SK-N-SH (cell line): Measurements from ENCODE around the gene BDKRB2. TPM values are rescaled to one million over a fixed set of nuclear protein-coding genes. Genes with fewer than 3 reads are reported as not detected.

Experiments
- CTCF ChIA-PET: fragments of 300-600, 350-600 bp; formaldehyde crosslinking; extraction: SDS; loops from one replicate; lab custom pipeline; 2021; lab: Yijun Ruan, JAX
- POLR2A ChIA-PET: fragments of 350-600 bp; sonication (Branson Sonifier 250); formaldehyde crosslinking; extraction: SDS; loops from one replicate; lab custom pipeline; 2020; ENCODE audit warnings: antibody characterized with exemption, inconsistent platforms; lab: Yijun Ruan, JAX
- DNase-seq: peaks from one replicate; pipeline ENCODE4 v3.0.0; 2012
- H2AFZ ChIP-seq: fragments of 200-600 bp; sonication (generic); 2 replicates; pipeline ENCODE4 v1.8.1; 2016; ENCODE audit warnings: antibody characterized with exemption, mild to moderate bottlenecking, low read depth
- H3F3A ChIP-seq: fragments of 200-600 bp; sonication (generic); replicated peaks from 2 replicates; pipeline ENCODE3; 2016; ENCODE audit warnings: antibody characterized with exemption, mild to moderate bottlenecking; ENCODE audit not compliant: insufficient read depth
- H3K27ac ChIP-seq, 2 experiments: fragments of 200-500 bp in 1 of 2; fragments of 200-600 bp in 1 of 2; sonication (Bioruptor generic) in 1 of 2; sonication (generic), shearing (Covaris generic) in 1 of 2; 2 replicates each; pipeline versions ENCODE4 v1.5.1 to v1.6.1; 2014 to 2016; ENCODE audit warnings: low read depth in 2 of 2, inconsistent platforms in 1 of 2, low read length in 1 of 2, mild to moderate bottlenecking in 1 of 2, mixed read lengths in 1 of 2
- H3K27me3 ChIP-seq: fragments of 200-600 bp; sonication (generic), shearing (Covaris generic); 2 replicates; pipeline ENCODE4 v1.6.1; 2016; ENCODE audit warnings: mixed run types; ENCODE audit not compliant: insufficient read depth
- H3K36me3 ChIP-seq, 2 experiments: fragments of 200-500 bp in 1 of 2; fragments of 200-600 bp in 1 of 2; sonication (Bioruptor generic) in 1 of 2; sonication (generic) in 1 of 2; replicated peaks in 1 of 2; 2 replicates each; pipeline versions ENCODE3 to v1.5.1; 2014 to 2016; ENCODE audit warnings: low read length in 1 of 2, mild to moderate bottlenecking in 1 of 2; ENCODE audit not compliant: insufficient read depth in 2 of 2, control insufficient read depth in 1 of 2
- H3K4me1 ChIP-seq, 2 experiments: fragments of 200-500 bp in 1 of 2; fragments of 200-600 bp in 1 of 2; sonication (Bioruptor generic) in 1 of 2; sonication (generic), shearing (Covaris generic) in 1 of 2; 2 replicates each; pipeline versions ENCODE4 v1.5.1 to v1.6.1; 2014 to 2016; ENCODE audit warnings: low read depth in 1 of 2, low read length in 1 of 2, mixed run types in 1 of 2; ENCODE audit not compliant: insufficient read depth in 2 of 2, control insufficient read depth in 1 of 2
- H3K4me2 ChIP-seq: fragments of 200-600 bp; sonication (generic), shearing (Covaris generic); 2 replicates; pipeline ENCODE4 v1.6.1; 2017; ENCODE audit warnings: mixed run types
- H3K4me3 ChIP-seq, 2 experiments: fragments of 200-500 bp in 1 of 2; fragments of 200-600 bp in 1 of 2; sonication (Bioruptor generic) in 1 of 2; sonication (generic), shearing (Covaris generic) in 1 of 2; 2 replicates each; pipeline versions ENCODE4 v1.5.1 to v1.8.1; 2014 to 2016; ENCODE audit warnings: low read depth in 2 of 2, inconsistent platforms in 1 of 2, low read length in 1 of 2, mild to moderate bottlenecking in 1 of 2, mixed read lengths in 1 of 2, moderate library complexity in 1 of 2
- H3K79me2 ChIP-seq: fragments of 200-600 bp; sonication (generic); 2 replicates; pipeline ENCODE4 v1.8.1; 2017; ENCODE audit warnings: mild to moderate bottlenecking; ENCODE audit not compliant: insufficient read depth
- H3K9ac ChIP-seq: fragments of 200-600 bp; sonication (generic); 2 replicates; pipeline ENCODE4 v1.6.1; 2017; ENCODE audit warnings: mixed run types
- H3K9me2 ChIP-seq: fragments of 200-600 bp; sonication (generic); 2 replicates; pipeline ENCODE4 v1.6.1; 2017; ENCODE audit warnings: mixed run types
- H3K9me3 ChIP-seq: fragments of 200-600 bp; sonication (generic); 2 replicates; pipeline ENCODE4 v1.6.1; 2017; ENCODE audit warnings: mixed run types, mild to moderate bottlenecking, moderate library complexity
- H4K20me1 ChIP-seq: fragments of 200-600 bp; sonication (generic); 2 replicates; pipeline ENCODE4 v1.6.1; 2017; ENCODE audit warnings: mild to moderate bottlenecking, mixed run types; ENCODE audit not compliant: insufficient read depth
- CHD2 ChIP-seq: fragments of 150-350 bp; IDR thresholded peaks from 2 replicates; pipeline ENCODE4 v1.6.1; 2018; ENCODE audit warnings: low read length; ENCODE audit not compliant: partially characterized antibody
- CTCF ChIP-seq: fragments of 200-600 bp; sonication (generic); IDR thresholded peaks from 2 replicates; pipeline ENCODE4 v1.6.1; 2017; ENCODE audit warnings: antibody characterized with exemption, mild to moderate bottlenecking, moderate library complexity
- ELF1 ChIP-seq: IDR thresholded peaks from 2 replicates; pipeline ENCODE4 v1.4.0; 2012
- EP300 ChIP-seq, 2 experiments: IDR thresholded peaks; 2 replicates each; pipeline versions ENCODE4 v1.4.0 to v1.6.1; 2012; ENCODE audit warnings: borderline replicate concordance in 1 of 2, low read depth in 1 of 2, low read length in 1 of 2
- FOXJ3 ChIP-seq: sonication (generic); formaldehyde crosslinking; IDR thresholded peaks from 2 replicates; pipeline ENCODE4 v1.5.1; 2020; ENCODE audit warnings: mild to moderate bottlenecking, missing genetic modification reagents
- FOXM1 ChIP-seq: IDR thresholded peaks from 2 replicates; pipeline ENCODE4 v1.4.0; 2012; ENCODE audit warnings: low read depth, mild to moderate bottlenecking
- GABPA ChIP-seq: IDR thresholded peaks from 2 replicates; pipeline ENCODE4 v1.4.0; 2012; ENCODE audit warnings: low read depth, mild to moderate bottlenecking
- GATA2 ChIP-seq: sonication (generic); formaldehyde crosslinking; IDR thresholded peaks from 2 replicates; pipeline ENCODE4 v1.5.0; 2020; ENCODE audit warnings: mild to moderate bottlenecking, missing genetic modification reagents
- MAX ChIP-seq: IDR thresholded peaks from 2 replicates; pipeline ENCODE4 v1.4.0; 2012; ENCODE audit warnings: low read depth
- MEF2A ChIP-seq: IDR thresholded peaks from 2 replicates; pipeline ENCODE4 v1.4.0; 2012; ENCODE audit warnings: low read depth, borderline replicate concordance
- NRF1 ChIP-seq: IDR thresholded peaks from 2 replicates; pipeline ENCODE4 v1.6.1; 2012; ENCODE audit warnings: low read depth, mild to moderate bottlenecking, low read length
- PBX3 ChIP-seq: IDR thresholded peaks from 2 replicates; pipeline ENCODE4; 2012
- POLR2AphosphoS5 ChIP-seq: IDR thresholded peaks from 2 replicates; pipeline ENCODE4 v1.6.1; 2012; ENCODE audit warnings: low read depth, low read length
- RCOR1 ChIP-seq: fragments of 150-350 bp; IDR thresholded peaks from 2 replicates; pipeline ENCODE4 v1.6.1; 2017; ENCODE audit warnings: antibody characterized with exemption, low read length
- SIN3A ChIP-seq: IDR thresholded peaks from 2 replicates; pipeline ENCODE4 v1.6.1; 2012; ENCODE audit warnings: low read depth, mild to moderate bottlenecking, low read length, moderate library complexity, borderline replicate concordance
- TAF1 ChIP-seq: IDR thresholded peaks from 2 replicates; pipeline ENCODE4 v1.6.1; 2012; ENCODE audit warnings: low read depth, mild to moderate bottlenecking, low read length, moderate library complexity, borderline replicate concordance
- TCF12 ChIP-seq: IDR thresholded peaks from 2 replicates; pipeline ENCODE4 v1.4.0; 2012
- TEAD4 ChIP-seq: IDR thresholded peaks from 2 replicates; pipeline ENCODE4 v1.4.0; 2012; ENCODE audit warnings: mild to moderate bottlenecking, borderline replicate concordance; ENCODE audit not compliant: insufficient read depth
- USF1 ChIP-seq: IDR thresholded peaks from 2 replicates; pipeline ENCODE4 v1.4.0; 2012; ENCODE audit warnings: low read depth, borderline replicate concordance
- USF2 ChIP-seq: fragments of 150-350 bp; IDR thresholded peaks from 2 replicates; pipeline ENCODE4 v1.6.1; 2017; ENCODE audit warnings: antibody characterized with exemption, low read length, low read depth, borderline replicate concordance
- YY1 ChIP-seq: IDR thresholded peaks from 2 replicates; pipeline ENCODE4 v1.4.0; 2012; ENCODE audit warnings: low read depth, mild to moderate bottlenecking
- WGBS: methylation state at CpG from one replicate; pipeline ENCODE4 v1.1.6; 2017; ENCODE audit warnings: low lambda C conversion rate; 5-methylcytosine and 5-hydroxymethylcytosine counted together
- polyA plus RNA-seq, 3 experiments: library from polyadenylated mRNA; depleted of rRNA; stranded (reverse); fragments of >200 nt; gene quantifications; 2 replicates each; pipeline ENCODE4 v1.2.3, GENCODE V29; 2012

Gene BDKRB2
- polyA plus RNA-seq, 1 of the 3 experiments (the other 2 are of a cell fraction): 4.8 TPM

GRCh38 chr14:96160076-96160912, 44.3 kb upstream of the BDKRB2 start:
- Histone ChIP-seq H3K4me3 (no peak overlapping the region), H4K20me1 (no peaks in the 10 kb centered on the region), H3K9me2 (no peaks in the 10 kb centered on the region), H3K27ac (no peak overlapping the region), H2AFZ (no peak overlapping the region), H3K4me1 (peaks cover 4 to 11% of the 10 kb centered on the region in 2 experiments; a peak in 2 of 4 replicates), H3K9me3 (no peaks in the 10 kb centered on the region), H3K79me2 (no peaks in the 10 kb centered on the region; the same call in 1 of the 2 replicates), H3F3A (no peaks in the 10 kb centered on the region), H3K9ac (no peak overlapping the region), H3K4me2 (no peak overlapping the region), H3K36me3 (no peaks in the 10 kb centered on the region), H3K27me3 (no peaks in the 10 kb centered on the region)
- DNase-seq: no peak
- WGBS: 66% methylated on average over 8 of the region's 8 CpGs
- CTCF ChIA-PET: interaction anchor here (4.3 kb wide), 1 partner anchor 59 kb away, joined by 15 read pairs; no protein-coding TSS in a partner anchor
- POLR2A ChIA-PET: no interaction called here
- TF ChIP-seq EP300 (IDR thresholded peaks at IDR 0.05; ENCODE audit: borderline replicate concordance in 1 of 2, low read depth in 1 of 2, low read length in 1 of 2) (no peak), MAX (no peak), USF2 (no peak), CHD2 (no peak), TCF12 (no peak), SIN3A (no peak), TEAD4 (no peak), POLR2AphosphoS5 (no peak), RCOR1 (no peak), YY1 (no peak), GATA2 (no peak), NRF1 (no peak), ELF1 (no peak), GABPA (no peak), CTCF (no peak)

- no peaks in the 10 kb centered on the region for H3K36me3 ChIP-seq
- no peak for DNase-seq
- H3K9me3 ChIP-seq: no peaks in the 10 kb centered on the region
- no peaks in the 10 kb centered on the region for H3K27me3 ChIP-seq
- H3F3A ChIP-seq: no peaks in the 10 kb centered on the region
- H3K4me1 ChIP-seq: peaks cover 4 to 12% of the 10 kb centered on the region in 2 experiments; a peak in 2 of 4 replicates
- 76% methylated on average over 4 of the region's 4 CpGs for WGBS
- H3K9me2 ChIP-seq: no peaks in the 10 kb centered on the region
- H3K9ac ChIP-seq: no peak overlapping the region
- H3K4me3 ChIP-seq: no peak overlapping the region
- H4K20me1 ChIP-seq: no peaks in the 10 kb centered on the region
- H3K27ac ChIP-seq: no peak overlapping the region
- H2AFZ ChIP-seq: no peak overlapping the region
- CTCF ChIA-PET: no interaction called here
- no peaks in the 10 kb centered on the region for H3K79me2 ChIP-seq
- H3K4me2 ChIP-seq: no peak overlapping the region
- POLR2A ChIA-PET: no interaction called here
- TF ChIP-seq FOXJ3 (no peak), MEF2A (no peak), GATA2 (no peak), FOXM1 (no peak), USF1 (no peak), SIN3A (no peak), TAF1 (no peak), PBX3 (no peak), YY1 (no peak), CTCF (no peak), CHD2 (no peak)
These were observed 43.7 kb upstream of the BDKRB2 start for GRCh38 chr14:96160913-96161310.
